Activated CD4-positive, alpha-beta T cell treated with anti-CD3 and anti-CD28 coated beads, Interleukin-2, amount 50 U/mL, for 16 hours (primary cell): ENCODE data around the gene PIN1.
"Not testable (repeated sequence)": the region's sequence is repeated elsewhere in the genome, so short reads cannot be mapped to it uniquely, and the experiment has no call there.

Experiments
- DNase-seq: peaks from one replicate; pipeline ENCODE4 v3.0.0-alpha.2; 2020

Gene PIN1

DNA sequence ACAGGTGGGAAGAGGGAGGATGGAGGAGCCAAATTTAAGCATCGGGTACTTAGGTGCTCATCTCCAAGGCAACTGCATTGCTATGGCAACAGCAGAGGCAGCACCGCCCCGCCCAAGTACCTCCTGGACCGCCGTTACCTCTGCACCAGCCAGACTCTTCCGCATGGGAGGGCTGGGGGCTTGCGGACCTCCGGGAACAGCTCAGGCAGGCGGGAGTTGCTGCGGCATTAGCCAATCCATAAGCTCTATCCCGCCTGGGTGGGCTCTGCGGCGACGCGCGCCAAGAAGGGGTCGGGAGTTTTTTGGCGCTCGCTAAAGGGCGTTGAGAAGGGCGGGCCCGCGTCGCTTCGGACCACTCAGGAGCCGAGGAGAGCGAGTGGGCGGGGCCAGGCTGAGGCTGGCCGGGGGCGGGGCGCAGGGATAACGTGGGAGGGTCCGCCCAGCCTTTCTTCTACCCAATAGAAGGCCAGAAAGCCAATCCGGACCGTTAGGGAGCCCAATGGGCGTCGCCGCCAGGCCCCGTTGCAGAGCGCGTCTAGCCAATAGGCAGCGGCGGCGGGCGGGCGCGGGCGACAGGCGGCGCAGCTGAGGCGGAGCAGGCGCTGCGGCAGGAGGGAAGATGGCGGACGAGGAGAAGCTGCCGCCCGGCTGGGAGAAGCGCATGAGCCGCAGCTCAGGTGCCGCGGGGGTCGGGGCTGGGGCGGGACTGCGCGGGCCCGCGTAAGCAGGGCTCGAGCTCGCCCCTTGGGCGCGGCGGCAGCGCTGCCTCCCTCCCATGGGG, at the start of gene PIN1:
PIN1 (plus strand) TSS at position 593 of the 781 bp plus-strand sequence; CDS start at position 620, 27 bp downstream.
- peak; percentile 99 for DNase-seq

DNA sequence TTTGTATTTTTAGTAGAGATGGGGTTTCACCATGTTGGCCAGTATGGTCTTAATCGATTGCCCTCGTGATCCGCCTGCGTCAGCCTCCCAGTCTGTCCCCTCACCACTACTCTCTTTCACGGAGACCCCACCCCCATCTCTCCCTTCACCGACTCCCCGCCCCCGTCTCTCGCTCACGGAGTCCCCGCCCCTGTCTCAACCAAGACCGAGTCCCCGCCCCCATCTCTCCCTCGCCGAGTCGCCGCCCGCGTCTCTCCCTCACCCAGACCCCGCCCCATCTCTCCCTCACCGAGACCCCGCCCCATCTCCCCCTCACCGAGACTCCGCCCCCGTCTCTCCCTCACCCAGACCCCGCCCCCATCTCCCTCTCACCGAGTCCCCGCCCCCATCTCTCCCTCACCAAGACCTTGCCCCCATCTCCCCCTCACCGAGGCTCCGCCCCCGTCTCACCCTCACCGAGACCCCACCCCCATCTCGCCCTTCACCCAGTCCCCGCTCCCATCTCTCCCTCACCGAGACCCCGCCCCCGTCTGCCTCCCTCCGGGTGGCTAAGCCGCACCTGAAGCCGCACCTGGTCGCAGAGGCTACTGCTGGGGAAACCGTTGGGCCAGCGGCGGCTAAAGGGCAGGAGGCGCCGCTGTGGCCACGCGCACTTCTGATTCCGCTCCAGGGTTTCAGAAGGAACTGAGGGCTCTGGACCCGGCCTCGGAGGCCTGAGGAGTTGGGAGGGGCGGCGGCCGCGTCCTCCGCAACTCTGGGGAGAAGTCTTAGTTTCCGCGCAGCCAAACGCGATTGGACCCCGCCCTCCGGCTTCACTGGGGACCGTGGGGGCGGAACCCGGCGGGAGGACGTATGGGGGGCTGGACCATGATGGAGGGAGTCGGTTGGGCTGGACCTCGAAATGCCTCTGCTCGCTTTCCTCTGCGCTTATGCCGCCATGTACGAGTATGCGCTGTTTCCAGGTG, 49.5 kb upstream of the PIN1 start:
- DNase-seq, result peak; percentile 94

DNA sequence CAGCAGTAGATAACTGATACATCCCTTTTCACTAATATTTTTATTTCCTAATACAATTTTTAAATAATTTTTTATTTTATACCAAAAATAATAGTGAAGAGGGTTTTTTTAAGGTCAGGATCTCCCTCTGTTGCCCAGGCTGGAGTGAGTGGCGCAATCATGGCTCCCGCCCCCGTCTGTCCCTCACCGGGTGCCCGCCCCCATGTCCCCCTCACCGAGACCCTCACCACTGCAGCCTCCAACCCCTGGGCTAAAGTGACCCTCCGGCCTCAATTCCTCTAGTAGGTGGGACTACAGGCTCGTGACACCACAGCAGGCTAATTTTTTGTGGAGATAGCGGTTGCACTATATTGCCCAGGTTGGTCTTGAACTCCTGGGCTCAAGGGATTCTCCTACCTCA, 48.8 kb upstream of the PIN1 start:
- DNase-seq, result no peak

DNA sequence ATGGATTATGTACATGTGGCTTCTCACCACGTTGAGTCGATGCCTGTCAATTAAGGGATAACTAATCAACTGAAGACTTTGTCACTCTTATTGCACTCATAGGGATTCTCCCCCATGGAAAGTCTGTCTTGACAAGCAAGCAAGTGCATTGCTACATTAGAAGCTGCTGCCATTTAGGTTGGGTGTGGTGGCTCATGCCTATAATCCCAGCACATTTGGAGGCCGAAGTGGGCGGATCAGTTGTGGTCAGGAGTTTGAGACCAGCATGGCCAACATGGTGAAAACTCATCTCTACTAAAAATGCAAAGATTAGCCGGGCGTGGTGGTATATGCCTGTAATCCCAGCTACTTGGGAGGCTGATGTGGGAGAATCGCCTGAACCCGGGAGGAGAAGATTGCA, 48.3 kb upstream of the PIN1 start:
- no peak for DNase-seq

DNA sequence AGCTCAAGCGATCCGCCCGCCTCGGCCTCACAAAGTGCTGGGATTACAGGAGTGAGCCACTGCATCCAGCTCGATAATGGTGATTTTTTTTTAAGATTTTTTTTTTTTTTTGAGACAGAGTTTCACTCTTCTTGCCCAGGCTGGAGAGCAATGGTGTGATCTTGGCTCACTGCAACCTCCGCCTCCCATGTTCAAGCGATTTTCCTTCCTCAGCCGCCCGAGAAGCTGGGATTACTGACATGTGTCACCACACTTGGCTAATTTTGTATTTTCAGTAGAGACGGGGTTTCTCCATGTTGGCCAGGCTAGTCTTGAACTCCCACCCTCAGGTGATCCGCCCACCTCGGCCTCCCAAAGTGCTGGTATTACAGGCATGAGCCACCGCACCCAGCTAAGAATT, 46.5 kb upstream of the PIN1 start:
- DNase-seq, result not testable (repeated sequence)

DNA sequence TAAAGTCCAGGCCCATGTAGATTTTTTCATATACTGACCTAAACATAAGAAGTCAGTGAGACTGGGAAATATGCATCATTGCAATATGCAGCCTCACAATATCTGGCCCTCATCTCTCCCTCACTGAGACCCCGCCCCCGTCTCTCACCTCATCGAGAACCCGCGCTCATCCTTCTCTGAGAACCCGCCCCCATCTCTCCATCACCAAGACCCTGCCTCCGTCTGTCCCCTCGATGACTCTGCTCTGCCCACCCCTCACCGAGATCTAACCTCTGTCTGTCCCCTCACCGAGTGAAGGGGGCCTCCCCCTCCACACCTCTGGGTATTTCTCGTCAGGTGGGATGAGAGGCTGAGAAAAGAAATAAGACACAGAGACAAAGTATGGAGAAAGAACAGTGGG, 46.1 kb upstream of the PIN1 start:
- DNase-seq, result no peak

DNA sequence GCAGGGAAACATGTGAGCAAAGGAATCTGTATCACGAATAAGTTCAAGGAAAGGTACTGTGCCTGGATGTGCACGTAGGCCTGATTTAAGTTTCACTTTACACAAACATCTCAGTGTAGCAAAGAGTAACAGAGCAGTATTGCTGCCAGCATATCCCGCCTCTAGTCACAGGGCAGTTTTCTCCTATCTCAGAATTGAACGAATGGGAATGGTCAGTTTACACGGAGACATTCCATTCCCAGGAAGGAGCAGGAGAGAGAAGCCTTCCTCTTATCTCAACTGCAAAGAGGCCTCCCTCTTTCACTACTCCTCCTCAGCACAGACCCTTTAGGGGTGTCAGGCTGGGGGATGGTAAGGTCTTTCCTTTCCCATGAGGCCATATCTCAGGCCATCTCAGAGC, 45.5 kb upstream of the PIN1 start:
- DNase-seq, result not testable (repeated sequence)

DNA sequence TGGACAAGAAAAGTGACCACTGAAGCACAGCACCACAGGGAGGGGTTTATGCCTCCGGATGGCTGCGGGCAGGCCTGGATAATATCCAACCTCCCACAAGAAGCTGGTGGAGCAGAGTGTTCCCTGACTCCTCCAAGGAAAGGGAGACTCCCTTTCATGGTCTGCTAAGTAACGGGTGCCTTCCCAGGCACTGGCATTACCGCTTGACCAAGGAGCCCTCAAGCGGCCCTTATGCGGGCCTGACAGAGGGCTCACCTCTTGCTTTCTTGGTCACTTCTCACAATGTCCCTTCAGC, 44.1 kb upstream of the PIN1 start:
- not testable (repeated sequence) for DNase-seq

DNA sequence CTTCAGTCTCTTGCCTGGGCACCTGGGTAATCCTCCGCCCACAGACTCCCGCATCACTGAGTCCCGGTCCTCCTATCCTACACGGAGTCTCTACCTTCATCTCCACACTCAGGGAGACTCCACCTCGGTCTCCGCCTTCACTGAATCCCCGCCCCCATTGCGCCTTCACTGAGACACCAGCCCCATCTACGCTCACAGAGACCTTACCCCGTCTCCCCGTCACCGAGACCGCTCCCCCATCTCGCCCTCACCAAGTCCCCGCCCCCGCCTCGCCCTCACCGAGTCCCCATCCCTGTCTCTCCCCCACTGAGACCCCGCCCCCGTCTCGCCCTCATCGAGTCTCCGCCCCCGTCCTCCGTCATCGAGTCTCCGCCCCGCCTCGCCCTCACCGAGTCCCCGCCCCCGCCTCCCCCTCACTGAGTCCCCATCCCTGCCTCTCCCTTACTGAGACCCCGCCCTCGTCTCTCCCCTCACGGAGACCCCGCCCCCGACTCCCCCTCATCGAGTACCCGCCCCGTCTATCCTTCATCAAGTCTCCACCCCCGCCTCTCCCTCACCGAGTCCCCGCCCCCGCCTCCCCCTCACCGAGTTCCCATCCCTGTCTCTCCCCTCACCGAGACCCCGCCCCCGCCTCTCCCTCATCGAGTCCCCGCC, 43.4 kb upstream of the PIN1 start:
- DNase-seq, result peak; percentile 87

DNA sequence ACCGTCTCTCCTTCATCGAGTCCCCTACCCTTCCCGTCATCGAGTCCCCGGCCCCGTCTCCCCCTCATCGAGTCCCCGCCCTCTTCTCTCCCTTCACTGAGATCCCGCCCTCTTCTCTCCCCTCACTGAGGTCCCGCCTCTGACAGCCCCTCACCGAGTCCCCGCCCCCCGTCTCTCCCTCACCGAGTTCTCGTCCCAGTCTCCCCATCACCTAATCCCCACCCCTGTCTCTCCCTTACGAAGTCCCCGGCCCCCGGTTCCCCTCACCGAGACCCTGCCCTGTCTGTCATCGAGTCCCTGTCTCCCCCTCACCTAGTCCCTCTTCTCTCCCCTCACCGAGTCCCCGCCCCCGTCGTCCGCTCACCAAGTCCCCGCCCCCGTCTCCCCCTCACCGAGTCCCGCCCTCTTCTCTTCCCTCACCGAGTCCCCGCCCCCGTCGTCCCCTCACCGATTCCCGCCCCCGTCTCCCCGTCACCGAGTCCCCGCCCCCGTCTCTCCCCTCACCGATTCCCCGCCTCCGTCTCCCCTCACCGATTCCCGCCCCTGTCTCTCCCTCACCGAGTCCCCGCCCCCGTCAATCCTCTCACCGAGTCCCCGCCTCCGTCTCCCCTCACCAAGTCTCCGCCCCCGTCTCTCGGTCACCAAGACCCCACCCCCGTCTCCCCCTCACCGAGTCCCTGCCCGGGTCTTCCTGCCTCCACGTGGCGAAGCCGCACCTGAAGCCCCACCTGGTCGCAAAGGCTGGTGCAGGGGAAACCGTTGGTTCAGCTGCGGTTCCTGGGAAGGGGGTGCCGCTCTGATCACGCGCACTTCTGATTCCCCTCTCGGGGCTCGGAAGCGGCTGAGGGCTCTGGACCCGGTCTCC, 42.7 kb upstream of the PIN1 start:
- DNase-seq, result peak; percentile 86

DNA sequence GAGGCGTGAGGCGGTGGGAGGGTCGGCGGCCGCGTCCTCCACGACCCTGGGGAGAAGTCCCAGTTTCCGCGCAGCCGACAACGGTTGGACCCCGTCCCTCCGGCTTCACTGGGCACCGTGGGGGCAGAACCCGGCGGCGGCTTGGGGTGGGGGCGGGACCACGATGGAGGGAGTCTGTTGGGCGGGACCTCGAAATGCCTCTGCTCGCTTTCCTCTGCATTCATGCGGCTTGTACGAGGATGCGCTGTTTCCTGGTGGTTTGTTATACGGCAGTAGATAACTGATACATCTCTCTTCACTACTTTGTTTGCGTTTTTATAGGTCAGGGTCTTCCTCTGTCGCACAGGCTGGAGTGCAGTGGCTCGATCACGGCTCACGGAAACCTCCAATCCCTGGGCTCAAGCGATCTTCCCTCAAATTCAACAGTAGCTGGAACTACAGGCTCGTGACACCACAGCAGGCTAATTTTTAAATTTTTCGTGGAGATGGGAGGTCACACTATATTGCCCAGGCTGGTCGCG, 42.0 kb upstream of the PIN1 start:
- peak; percentile 45 for DNase-seq

DNA sequence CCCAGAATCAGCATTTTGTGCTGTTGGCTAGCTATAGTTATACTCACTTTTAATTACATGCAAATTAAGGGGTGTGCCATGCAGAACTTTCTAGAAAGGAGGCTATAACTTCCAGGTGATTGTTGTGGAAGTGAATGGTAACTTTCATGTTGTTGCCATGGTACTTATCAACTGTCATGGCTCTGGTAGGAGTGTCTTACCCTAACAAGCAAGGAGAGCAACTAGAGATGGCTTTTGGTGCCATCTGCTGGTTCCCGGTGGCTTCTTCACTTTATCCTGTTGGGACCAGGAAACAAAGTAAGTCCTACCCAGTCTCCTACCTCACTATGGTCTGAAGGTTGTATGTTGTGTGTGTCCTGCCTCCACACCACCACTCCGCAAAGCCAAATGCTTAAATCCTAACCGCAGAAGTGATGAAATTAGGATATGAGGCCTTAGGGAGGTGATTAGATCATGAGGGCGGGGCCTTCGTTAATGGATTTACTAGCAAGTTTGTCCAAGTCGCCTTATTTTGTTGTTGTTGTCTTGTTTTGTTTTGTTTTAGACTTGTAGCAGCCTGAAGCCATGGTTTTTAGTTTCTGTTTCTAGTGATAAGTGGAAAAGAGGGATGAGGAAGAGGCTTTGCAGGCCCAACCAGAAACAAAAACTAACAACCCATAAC, 38.9 kb upstream of the PIN1 start:
- peak; percentile 87 for DNase-seq

DNA sequence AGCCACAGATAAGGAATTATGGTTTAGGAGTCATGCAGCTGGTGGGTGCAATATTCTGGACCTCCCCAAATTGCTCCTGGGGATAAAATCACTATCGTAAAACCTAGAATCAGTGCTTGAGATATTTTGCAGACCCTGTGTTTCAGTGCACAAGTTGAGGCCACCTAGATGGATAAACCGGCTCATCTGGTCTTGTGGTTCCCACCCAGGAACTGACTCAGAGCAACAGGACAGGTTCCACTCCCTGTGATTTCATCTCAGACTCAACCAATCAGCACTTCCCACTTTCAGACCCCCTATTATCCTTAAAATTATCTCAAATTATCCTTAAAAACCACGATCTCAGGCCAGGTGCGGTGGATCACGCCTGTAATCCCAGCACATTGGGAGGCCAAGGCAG, 37.2 kb upstream of the PIN1 start:
- no peak for DNase-seq

DNA sequence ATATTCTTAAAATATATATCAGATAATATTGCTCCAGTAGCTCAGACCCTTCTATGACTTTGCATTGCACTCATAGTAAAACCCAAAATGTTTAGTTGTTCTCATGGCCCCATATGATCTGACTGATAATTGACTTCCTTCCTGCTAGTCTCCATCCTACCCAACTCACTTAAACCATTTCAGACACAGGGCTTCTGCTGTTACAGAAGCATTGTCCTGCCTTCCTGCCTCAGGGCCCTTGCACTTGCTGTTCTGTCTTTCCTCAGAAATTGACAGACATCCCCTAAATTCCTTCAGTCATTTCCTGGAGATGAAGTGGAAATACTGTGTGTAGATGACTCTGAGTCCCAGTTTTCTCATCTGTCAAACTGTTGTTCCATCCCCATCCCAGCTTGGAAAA, 36.0 kb upstream of the PIN1 start:
- DNase-seq, result peak; percentile 24

DNA sequence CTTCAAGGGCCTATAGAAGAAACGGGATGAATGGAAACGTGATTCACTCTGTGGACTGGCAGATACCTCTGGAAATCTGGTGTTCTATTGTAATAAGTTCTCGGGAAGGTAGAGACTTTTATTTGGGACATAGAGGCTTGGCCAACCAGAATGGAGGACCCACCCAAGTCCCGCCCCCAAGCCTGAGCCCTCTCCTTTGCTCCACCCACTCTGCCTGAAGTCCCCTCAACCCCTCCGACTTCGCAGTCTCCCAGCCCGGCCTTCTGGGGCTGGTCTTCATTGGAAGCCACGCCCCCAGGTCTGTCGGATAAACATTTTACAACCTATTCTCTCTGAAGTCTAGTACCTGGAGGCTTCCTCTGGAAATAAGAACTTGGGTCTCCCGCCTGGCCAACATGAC, 33.1 kb upstream of the PIN1 start:
- no peak for DNase-seq

DNA sequence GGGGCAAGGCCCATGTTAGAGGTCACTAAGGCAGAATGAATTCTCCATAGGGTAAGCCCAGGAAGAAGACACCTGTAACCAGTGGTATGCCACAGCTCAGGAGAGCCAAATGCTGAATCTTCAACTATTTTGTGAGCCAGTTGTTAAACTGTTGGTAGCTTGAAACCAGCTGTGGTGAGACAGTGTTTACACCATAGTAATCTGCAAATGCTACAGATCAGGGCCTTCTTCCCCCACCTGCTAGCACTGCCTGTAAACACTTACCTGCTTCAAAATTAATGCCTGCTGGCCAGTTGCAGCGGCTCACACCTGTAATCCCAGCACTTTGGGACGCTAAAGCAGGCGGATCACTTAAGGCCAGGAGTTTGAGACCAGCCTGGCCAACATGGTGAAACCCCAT, 28.3 kb upstream of the PIN1 start:
- no peak for DNase-seq

DNA sequence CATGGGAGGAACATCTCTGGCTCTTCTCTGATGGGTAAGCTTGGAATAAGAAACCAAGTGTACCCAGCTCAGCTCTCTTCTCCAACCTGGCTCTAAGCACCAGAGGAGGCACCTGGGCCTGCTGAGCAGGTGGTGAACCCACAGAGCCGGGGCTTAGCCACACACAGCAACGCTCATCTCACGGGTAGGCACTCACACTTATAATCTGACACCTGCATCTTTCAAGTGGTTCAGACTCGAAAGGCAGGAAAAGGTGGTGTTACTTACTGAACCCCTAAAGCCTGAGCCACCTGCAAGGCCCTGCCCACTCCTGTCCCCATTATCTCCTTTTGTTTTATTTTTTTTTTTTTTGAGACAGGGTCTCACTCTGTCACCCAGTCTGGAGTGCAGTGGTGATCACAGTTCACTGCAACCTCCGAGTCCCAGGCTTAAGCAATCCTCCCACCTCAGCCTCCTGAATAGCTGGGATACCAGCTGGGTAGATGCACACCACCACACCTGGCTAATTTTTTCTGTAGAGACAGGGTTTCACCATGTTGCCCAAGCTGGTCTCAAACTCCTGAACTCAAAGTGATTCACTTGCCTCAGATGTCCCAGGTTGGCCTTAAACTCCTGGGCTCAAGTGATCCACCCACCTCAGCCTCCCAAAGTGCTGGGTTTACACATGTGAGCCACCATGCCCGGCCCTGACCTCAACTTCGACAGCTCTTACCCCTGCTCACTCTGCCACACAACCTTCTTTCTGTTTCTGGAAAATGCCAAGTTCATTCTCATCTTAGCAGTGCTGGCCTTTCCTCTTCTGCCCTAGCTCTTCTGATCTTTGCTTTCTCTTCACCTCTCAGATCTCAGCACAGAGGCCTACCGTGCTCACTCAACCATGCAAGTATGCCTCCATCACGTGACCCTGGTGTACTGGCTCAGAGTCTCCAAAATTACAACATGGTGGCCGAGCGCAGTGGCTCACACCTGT, 26.0 kb upstream of the PIN1 start:
- no peak for DNase-seq

DNA sequence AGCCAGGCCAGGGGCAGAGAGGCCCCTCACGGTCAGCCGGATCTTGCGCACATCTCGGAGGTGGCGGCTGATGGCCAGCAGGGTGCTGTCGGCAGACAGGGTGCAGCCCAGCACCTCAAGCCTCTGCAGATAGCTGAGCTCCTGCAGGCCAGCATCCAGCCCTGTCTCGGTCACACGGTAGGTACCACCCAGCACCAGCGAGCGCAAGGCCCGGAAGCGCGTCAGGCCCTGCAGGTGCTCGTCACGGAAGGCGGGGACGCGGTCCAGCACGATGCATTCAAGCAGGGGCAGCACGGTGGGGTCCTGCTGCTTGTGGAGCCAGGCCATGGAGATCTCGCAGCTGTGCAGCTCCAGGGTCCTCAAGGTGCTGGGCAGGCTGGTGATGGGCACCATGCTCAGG, 24.0 kb upstream of the PIN1 start:
- no peak for DNase-seq

DNA sequence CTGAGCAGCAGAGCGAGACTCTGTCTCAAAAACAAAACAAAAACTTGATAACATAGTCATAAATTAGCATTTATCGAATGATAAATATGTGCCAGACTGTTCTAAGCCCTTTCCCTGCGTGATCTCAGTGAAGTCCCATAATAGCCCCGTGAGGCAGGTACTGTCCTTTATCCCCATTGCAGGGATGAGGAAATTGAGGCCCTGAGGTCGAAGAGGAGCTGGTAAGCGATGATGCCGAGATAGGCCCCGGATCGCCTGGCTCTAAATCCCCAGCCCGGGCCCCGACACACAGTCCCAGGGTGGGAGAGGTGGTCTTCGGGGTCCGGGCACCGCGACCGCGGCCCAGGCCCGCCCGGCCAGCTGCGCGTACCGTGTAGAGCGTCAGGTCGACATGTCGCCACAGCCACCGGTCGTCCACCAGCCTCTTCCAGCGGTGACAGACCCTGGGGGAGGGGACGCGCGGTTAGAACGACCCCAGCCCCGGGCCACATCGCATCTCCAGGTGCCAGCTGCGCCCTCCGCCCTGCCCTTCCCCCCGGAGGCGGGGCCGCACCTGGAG, 16.9 kb upstream of the PIN1 start:
- DNase-seq, result no peak
